Neuron (in vitro differentiated cells): ENCODE data around the gene A2ML1.
A peak's percentile ranks its signal among the peaks of the same experiment; 100 is the strongest.
"Not testable (repeated sequence)": the region's sequence is repeated elsewhere in the genome, so short reads cannot be mapped to it uniquely, and the experiment has no call there.

Source experiments
- H2AFZ ChIP-seq: one replicate; pipeline ENCODE4 v1.6.1; 2013; ENCODE audit warnings: low read depth, mild to moderate bottlenecking, inconsistent platforms, low read length, moderate library complexity
- H3K27me3 ChIP-seq: one replicate; pipeline ENCODE4 v1.6.1; 2013; ENCODE audit warnings: low read length; ENCODE audit not compliant: insufficient read depth
- H3K36me3 ChIP-seq: one replicate; pipeline ENCODE4 v1.6.1; 2013; ENCODE audit warnings: low read length; ENCODE audit not compliant: insufficient read depth
- H3K4me1 ChIP-seq: one replicate; pipeline ENCODE4 v1.6.1; 2013; ENCODE audit warnings: low read length; ENCODE audit not compliant: insufficient read depth
- H3K4me3 ChIP-seq: 2 replicates; pipeline ENCODE4 v1.5.1; 2013; ENCODE audit warnings: mild to moderate bottlenecking, low read length, moderate library complexity
- H3K9me3 ChIP-seq: one replicate; pipeline ENCODE4 v1.6.1; 2013; ENCODE audit warnings: low read length

A2ML1 gene

DNA sequence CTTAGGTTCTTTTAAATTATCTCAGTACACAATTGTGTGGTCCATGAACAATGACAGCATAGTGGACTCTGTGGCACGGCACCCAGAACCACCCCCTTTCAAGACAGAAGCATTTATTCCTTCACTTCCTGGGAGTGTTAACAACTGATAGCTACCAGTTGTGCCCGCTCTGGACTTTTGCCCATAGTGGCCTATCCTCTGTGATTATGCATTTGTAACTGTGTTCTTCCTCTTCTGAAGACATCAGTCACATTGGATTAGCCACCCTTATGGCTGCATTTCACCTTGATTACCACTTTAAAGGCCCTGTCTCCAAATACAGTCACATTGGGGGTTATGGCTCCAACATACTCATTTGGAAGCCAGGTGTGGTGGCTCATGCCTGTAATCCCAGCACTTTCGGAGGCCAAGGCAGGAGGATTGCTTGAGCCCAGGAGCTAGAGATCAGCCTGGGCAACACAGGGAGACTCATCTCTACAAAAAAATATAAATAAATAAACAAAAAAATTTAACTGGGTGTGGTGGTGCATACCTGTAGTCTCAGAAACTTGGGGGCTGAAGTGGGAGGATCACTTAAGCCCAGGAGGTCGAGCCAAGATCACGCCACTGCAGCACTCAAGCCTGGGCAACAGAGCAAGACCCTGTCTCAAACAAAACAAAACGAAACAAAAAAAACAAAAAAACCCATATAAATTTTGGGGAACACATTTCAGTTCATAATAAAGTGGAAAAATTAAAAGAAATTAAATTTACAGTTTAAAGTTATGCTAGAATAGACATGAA is 64.3 kb downstream of the A2ML1 start:
- H3K36me3 ChIP-seq = no peaks in the 10 kb centered on the region
- H3K4me1 ChIP-seq = no peaks in the 10 kb centered on the region
- no peaks in the 10 kb centered on the region for H3K9me3 ChIP-seq
- no peak overlapping the region for H3K4me3 ChIP-seq
- H2AFZ ChIP-seq = no peak overlapping the region
- no peaks in the 10 kb centered on the region for H3K27me3 ChIP-seq

DNA sequence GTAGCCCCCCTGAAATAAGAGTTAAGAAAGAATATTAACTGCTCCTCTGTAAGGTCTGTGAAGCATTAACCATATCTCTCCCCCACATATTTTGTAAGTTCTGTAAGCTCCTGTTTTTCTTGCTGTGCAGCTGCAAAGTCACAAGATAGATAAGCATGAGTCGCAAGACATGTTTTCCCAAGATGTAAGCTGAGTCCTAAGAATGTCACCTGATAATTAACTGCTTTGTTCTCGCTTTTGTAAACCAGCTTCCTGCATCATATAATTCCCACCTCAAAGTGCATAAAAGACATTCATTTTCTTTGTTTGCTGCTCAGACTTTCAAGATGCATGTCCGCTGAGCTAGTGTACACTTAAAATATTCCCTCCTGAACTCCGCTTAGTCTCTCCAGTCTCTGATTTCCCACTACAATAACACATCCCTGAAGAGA is 64.9 kb downstream of the A2ML1 start:
- Histone ChIP-seq H3K9me3 (no peaks in the 10 kb centered on the region), H3K27me3 (no peaks in the 10 kb centered on the region), H3K36me3 (no peaks in the 10 kb centered on the region), H3K4me3 (no peak overlapping the region), H2AFZ (no peak overlapping the region), H3K4me1 (no peaks in the 10 kb centered on the region)

DNA sequence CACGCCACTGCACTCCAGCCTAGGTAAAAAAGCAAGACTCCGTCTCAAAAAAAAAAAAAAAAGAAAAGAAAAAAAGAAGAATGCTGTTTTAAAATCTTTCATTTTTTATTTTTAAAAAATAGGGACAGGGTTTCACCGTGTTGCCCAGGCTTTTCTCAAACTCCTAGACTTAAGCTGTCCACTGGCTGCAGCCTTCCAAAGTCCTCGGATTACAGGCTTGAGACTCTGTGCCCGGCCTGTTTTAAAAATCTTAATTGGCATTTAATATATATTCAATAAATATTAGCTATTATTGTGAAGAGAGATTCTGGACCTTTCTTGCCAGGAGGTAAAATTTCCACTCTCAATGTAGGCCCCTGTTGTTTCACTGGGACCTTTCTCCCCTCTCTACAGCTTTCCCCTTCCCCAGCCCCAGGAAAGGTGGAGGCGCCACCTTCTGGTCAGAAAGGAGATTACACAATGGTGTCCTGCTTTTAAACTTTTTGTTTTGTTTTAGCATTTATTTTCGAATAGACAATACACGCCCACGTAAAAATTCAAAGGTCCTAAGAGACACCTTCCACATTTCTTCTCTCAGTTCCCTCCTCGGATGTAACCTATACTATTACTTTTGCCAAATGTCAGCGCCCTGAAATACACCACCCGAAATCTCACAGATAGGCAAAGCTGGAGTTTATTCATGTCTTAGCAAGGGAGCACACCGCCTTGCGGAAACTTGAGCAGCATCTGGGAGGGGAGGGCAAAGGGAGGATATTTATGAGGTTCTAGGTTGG is 68.1 kb downstream of the A2ML1 start:
- H3K36me3 ChIP-seq = no peaks in the 10 kb centered on the region
- peaks cover 2% of the 10 kb centered on the region for H3K27me3 ChIP-seq
- peak overlapping the region; percentile 51 for H3K4me3 ChIP-seq
- H2AFZ ChIP-seq = peak overlapping the region; percentile 67
- H3K9me3 ChIP-seq = no peaks in the 10 kb centered on the region
- no peaks in the 10 kb centered on the region for H3K4me1 ChIP-seq

DNA sequence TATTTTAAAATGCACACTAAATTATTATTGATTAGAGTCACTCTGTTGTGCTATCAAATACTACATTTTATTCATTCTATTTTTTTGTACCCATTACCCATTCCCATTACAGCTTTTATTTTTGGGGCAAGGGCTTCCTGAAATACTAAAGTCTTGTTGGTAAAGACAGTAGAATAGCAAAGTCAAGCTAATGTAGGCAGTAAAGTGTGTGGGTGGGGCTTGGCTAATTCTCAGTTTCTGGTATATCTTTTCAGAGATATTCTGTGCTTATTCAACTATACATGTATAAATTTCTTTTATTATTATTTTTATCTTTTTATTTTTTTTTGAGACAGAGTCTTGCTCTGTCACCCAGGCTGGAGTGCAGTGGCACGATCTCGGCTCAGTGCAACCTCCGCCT is 69.6 kb downstream of the A2ML1 start:
- H3K9me3 ChIP-seq = no peaks in the 10 kb centered on the region
- H2AFZ ChIP-seq = no peak overlapping the region
- H3K36me3 ChIP-seq = no peaks in the 10 kb centered on the region
- H3K4me1 ChIP-seq = no peaks in the 10 kb centered on the region
- H3K4me3 ChIP-seq = no peak overlapping the region
- H3K27me3 ChIP-seq = peaks cover 2% of the 10 kb centered on the region

DNA sequence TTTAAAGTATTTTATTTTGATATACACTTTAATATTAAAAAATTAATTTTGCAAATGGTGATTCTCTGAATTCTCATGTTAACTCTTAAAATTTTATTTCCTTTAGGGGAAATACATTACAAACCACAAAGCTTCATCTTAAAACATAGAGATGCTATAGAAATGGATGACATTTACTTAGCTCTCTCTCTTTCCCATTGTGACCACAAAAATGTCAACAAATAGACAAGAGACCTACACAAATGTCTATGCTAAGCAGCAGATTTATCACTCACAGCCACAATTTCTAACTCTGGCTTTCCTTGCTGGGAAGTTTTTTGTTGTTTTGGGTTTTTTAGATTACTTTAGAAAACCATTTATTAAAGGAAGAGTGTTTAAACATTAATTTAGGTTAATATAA is 72.0 kb downstream of the A2ML1 start:
- Histone ChIP-seq H3K4me1 (no peaks in the 10 kb centered on the region), H3K9me3 (peaks cover 5% of the 10 kb centered on the region), H3K27me3 (peaks cover 2% of the 10 kb centered on the region), H3K36me3 (no peaks in the 10 kb centered on the region), H2AFZ (no peak overlapping the region), H3K4me3 (no peak overlapping the region)

DNA sequence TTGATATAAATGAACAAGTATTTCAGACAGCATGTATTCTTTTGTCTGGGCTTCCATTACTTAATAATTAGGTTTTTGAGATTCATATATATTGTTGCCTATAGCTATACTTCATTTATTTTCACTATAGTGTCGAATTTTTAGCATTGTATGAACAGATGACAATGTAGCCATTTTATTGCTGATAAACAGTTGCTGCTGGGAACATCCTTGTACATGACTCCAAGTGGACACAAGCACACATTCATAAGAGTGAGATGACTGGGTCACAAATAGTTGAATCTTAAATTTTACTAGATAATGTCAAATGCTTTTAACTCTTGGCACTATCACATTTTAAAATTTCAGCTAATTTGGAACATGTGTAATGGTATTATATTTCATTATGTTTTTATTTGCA is 72.6 kb downstream of the A2ML1 start:
- peaks cover 2% of the 10 kb centered on the region for H3K27me3 ChIP-seq
- no peak overlapping the region for H2AFZ ChIP-seq
- no peaks in the 10 kb centered on the region for H3K36me3 ChIP-seq
- no peaks in the 10 kb centered on the region for H3K4me1 ChIP-seq
- no peak overlapping the region for H3K4me3 ChIP-seq
- peaks cover 5% of the 10 kb centered on the region for H3K9me3 ChIP-seq

DNA sequence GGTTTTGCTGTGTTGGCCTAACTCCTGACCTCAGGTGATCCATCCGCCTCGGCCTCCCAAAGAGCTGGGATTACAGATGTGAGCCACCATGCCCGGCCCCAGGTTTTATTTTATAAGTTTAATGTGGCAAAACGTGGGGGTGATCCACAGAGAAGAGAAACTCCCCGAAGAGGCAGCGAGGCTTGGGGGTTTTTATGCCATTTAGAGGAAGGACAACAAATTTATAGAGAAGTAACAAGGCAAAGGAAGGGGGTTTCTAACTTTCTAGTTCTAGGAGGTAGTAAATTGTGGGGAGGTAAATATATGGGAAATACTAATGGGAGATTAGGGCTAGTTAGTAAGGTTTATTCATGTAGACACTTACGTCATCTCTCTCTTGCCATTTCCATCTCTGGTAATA is 74.7 kb downstream of the A2ML1 start:
- H3K4me1 ChIP-seq = no peaks in the 10 kb centered on the region
- H3K27me3 ChIP-seq = peaks cover 2% of the 10 kb centered on the region
- no peaks in the 10 kb centered on the region for H3K36me3 ChIP-seq
- no peak overlapping the region for H3K4me3 ChIP-seq
- peaks cover 7% of the 10 kb centered on the region for H3K9me3 ChIP-seq
- H2AFZ ChIP-seq = no peak overlapping the region

DNA sequence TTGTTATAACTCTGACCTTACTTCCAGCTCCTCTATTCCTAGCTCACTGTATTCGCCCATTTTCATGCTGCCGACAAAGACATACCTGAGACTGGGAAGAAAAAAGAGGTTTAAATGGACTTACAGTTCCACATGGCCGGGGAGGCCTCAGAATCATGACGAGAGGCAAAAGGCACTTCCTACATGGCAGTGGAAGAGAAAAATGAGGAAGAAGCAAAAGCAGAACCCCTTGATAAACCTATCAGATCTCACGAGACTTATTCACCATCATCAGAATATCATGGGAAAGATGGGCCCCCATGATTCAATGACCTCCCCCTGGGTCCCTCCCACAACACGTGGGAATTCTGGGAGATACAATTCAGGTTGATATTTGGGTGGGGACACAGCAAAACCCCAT is 77.4 kb downstream of the A2ML1 start:
- peaks cover 7% of the 10 kb centered on the region for H3K9me3 ChIP-seq
- no peak overlapping the region for H3K4me3 ChIP-seq
- no peaks in the 10 kb centered on the region for H3K4me1 ChIP-seq
- no peak overlapping the region for H2AFZ ChIP-seq
- H3K36me3 ChIP-seq = no peaks in the 10 kb centered on the region
- H3K27me3 ChIP-seq = no peaks in the 10 kb centered on the region

DNA sequence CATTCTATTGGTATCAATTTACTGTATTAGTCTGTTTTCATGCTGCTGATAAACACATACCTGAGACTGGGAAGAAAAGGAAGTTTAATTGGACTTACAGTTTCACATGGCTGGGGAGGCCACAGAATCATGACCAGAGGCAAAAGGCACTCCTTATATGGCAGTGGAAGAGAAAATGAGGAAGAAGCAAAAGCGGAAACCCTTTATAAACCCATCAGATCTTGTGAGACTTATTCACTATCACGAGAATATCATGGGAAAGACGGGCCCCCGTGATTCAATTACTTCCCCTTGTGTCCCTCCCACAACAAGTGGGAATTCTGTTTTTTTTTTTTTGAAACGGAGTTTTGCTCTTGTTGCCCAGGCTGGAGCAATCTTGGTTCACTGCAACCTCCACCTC is 80.3 kb downstream of the A2ML1 start:
- not testable (repeated sequence) for H3K4me3 ChIP-seq, H3K9me3 ChIP-seq, H3K36me3 ChIP-seq, H3K27me3 ChIP-seq, H3K4me1 ChIP-seq, H2AFZ ChIP-seq

DNA sequence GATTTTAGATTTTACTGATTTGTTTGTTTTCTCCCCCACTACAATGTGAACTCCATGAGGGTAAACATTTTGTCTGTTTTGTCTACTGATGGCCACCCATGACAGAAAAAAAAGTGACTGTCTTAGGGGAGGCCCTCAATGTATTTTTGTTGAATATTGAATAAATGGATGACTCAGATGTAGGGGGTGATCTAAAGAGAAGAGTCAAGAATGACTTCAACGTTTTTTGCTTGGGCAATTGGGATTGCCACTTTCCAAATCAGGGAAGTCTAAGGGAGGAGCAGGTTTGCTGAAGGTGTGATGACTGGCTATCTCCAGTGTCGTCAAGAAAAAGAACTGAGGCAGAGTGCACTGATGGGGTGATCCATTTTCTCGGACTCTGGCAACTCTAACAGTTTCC is 81.2 kb downstream of the A2ML1 start:
- Histone ChIP-seq H3K27me3 (no peaks in the 10 kb centered on the region), H3K4me1 (no peaks in the 10 kb centered on the region), H3K9me3 (peaks cover 2% of the 10 kb centered on the region), H2AFZ (no peak overlapping the region), H3K36me3 (no peaks in the 10 kb centered on the region), H3K4me3 (no peak overlapping the region)

DNA sequence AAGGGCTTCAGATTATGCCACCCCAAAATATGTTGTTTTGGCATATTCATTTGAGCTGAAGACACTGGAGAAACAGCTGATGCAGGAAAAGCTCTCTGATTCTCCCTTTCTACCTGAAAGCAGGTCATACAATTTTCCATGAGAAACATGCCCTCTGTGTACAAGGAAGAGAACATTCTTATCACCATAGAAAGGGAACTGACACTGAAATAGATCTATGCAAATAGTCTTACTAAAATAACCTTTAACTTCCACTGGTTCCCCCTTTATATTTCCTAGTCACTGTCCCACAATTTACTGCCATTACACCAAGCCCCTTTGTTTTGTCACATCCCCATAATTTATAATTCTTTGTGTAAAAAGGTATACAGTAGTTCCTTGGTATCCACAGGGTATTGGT is 82.2 kb downstream of the A2ML1 start:
- Histone ChIP-seq H3K9me3 (peaks cover 2% of the 10 kb centered on the region), H3K27me3 (no peaks in the 10 kb centered on the region), H3K36me3 (no peaks in the 10 kb centered on the region), H3K4me3 (no peak overlapping the region), H3K4me1 (no peaks in the 10 kb centered on the region), H2AFZ (no peak overlapping the region)

DNA sequence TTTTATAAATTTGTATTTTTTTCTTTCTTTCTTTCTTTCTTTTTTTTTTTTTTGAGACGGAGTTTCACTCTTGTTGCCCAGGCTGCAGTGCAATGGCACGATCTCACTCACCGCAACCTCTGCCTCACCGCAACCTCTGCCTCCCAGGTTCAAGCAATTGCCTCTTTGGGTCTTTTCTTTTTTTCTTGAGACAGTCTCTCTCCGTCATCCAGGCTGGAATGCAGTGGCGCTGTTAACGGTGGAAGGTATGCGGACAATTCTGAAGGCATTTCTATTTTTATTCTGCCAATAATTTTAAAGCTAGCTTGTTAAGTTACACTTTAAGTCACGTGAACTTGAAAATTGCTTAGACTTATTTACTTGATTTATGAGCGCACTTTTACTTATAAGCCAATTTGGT is 83.1 kb downstream of the A2ML1 start:
- Histone ChIP-seq H3K4me3 (no peak overlapping the region), H3K27me3 (no peaks in the 10 kb centered on the region), H3K36me3 (no peaks in the 10 kb centered on the region), H3K9me3 (peaks cover 2% of the 10 kb centered on the region), H3K4me1 (peaks cover 4% of the 10 kb centered on the region), H2AFZ (no peak overlapping the region)

DNA sequence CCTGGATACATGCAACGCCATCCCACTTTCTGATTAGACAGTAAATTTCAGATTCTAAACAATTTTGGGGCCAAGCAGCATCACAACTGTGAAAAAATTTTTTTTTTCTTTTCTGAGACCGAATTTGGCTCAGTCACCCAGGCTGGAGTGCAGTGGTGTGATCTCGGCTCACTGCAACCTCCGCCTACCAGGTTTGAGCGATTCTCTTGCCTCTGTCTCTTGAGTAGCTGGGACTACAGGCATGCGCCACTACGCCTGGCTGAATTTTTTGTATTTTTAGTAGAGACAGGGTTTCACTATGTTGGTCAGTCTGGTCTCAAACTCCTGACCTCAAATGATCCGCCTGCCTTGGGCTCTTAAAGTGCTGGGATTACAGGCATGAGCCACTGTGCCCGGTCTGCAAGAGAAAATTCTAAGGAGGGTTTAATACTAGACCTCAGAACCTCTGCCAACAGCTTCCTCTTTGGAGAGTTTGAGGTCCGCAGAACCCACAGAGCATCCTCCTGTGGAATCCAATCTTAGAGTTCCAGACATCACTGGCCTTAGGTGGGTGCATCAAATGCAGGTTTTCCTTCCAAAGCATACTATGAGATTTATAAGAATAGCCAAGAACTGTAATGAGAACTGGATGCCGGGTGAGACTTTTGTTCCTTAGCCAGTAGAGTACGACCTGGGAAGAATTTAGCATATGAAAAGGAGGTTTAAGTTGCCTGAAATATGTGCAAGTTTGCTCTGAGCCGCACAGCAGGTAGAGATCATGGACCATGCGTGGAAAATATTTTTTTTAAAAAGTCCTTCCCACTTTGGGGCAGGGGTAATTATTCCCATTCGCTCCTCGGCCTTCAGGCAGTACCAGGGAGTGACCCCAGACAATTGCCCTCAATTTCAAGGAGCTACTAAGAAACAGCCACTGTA is 84.1 kb downstream of the A2ML1 start:
- Histone ChIP-seq H3K27me3 (no peaks in the 10 kb centered on the region), H2AFZ (no peak overlapping the region), H3K4me3 (no peak overlapping the region), H3K9me3 (peaks cover 1% of the 10 kb centered on the region), H3K4me1 (peaks cover 4% of the 10 kb centered on the region), H3K36me3 (no peaks in the 10 kb centered on the region)
